COLO668 (cell line): ENCODE results near the gene SDC1.

ENCODE experiments used
- DNase-seq: peaks from one replicate; lab custom pipeline; 2025; ENCODE audit not compliant: unreplicated experiment; lab: John Stamatoyannopoulos, UW

The SDC1 gene

DNA sequence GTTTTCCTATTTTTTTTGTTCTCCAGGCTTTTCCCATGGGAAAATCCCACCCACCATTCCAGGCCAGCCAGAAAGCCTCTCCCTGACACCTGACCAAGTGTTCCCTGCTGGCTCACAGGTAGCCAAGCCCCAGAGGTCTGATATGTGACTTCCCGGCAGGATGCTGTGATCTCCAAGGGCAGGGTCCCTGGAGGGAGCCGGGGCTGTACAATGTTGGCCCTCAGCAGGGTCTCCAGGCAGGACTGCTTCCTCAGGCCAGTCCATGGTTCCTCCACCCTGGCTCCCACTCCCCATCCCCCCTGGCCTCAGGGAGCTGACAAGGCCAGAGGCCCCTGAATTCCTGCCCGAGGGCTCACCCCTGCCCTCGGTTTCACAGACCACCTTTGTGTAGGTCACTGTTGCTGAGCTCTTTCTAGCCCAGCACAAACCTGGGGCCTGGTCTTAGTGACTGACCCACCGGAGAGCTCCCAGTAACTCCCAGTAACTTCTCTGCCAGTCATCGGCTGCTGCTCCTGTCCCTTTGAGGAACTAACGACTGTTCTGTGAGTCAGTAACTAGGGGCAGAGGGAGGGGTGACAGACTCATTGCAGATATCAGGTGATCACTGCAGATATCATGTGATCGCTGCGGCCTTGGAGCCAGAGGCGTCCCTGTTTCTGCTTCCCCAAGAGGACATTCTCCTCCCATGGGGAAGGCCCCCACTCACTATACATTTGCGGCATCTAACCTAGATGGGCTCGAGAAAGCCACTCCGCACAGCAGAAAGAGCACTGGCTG lies 38.7 kb downstream of the SDC1 start:
- DNase-seq = no peak

DNA sequence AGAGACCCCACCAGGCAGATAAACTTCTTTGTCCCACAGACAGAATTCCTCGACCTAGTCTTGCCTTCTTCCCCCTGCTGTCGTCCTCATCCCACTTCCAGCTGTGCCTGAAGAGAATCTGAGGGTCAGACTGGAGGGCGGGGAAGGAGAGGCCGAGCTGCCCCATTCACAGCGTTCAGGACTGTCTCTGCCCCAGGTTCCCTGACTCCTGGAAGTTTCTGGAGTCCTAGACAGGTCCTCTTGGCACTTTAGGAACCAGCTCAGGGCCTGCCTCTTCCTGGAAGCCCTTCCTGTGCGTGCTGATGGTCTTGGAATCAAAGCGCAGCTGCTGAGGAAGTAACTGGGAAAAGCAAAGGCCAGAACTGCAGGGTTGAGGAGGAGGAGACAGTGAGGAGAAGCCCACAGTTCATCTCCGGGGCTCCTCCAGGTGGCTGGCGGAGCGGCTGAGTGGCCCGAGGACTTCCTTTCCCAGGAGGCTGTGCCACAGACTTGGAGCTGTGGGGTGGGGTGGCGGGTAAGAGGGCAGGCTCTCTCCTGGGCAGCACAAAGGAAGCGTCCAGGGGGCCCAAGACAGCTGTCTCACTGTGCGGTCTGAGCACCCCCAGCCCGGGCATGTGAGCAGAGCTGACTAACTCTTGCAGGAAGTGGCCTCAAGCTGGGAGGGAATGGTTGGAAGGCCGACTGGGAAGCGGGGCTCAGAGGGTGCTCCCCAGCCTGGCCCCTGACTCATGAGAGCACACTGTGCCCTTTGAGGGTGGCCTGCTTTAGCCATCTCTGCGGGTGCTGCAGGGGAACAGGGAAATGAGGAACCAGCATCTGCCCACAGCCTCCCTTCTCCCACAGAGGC lies 39.5 kb downstream of the SDC1 start:
- no peak for DNase-seq

DNA sequence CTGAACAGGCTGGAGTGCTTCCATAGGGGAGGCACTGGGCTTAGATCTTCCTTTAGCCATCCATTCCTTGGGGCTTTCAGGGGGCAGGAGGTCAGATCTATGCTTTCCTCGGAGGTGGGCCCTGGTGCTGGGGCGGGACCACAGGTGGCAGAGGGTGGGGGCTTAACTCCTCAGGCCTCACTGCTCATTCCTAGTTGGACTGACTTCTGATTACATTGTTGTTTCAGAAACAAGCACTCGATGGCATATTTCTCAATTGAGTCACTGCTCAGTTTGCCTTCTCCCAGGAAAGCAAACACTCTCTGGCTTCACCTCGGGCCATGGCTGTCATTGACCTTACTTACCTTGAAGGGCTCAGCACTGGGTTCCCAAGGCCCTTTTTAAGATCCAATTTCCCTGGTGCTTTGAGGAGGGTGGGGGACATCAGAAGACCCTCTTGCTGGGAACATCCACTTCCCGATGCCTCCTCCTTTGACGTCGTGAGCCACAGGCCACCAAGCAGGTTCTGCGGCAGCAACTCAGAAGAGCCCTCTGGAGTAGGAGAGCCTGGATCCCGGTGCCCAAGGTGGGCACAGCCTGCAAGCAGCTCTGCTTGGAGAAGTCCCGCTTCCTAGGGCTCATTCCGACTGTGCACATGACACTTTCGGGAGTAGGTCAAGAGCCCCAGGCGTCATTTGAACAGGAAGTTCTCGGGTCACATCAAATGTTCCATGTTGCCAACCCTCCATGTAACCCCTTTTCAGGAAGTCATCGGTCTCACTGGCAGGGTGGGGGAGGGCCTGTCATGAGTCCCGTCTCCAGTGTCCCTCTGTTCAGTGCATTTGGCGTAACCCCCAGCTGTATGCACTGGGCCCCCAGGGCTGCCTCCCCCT lies 40.6 kb downstream of the SDC1 start:
- peak; percentile 15 for DNase-seq

DNA sequence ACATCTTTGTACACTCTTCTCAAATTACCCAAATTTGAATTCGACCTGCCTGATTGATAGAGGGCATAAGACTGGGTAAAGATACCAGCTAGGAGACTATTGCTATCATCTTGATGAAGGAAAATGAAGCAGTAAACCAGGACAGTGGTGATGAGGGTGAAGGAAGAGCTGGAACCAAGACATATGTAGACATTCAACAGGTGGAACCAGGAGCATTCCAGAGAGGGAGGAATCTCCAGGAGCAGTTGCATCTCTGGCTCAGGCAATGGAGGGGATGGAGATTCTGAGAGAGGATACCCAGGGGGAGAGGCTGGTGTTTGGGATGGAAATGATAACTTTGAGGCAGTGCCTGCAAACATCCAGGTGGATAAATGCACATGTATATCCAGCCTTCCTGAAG lies 41.6 kb downstream of the SDC1 start:
- DNase-seq = no peak

DNA sequence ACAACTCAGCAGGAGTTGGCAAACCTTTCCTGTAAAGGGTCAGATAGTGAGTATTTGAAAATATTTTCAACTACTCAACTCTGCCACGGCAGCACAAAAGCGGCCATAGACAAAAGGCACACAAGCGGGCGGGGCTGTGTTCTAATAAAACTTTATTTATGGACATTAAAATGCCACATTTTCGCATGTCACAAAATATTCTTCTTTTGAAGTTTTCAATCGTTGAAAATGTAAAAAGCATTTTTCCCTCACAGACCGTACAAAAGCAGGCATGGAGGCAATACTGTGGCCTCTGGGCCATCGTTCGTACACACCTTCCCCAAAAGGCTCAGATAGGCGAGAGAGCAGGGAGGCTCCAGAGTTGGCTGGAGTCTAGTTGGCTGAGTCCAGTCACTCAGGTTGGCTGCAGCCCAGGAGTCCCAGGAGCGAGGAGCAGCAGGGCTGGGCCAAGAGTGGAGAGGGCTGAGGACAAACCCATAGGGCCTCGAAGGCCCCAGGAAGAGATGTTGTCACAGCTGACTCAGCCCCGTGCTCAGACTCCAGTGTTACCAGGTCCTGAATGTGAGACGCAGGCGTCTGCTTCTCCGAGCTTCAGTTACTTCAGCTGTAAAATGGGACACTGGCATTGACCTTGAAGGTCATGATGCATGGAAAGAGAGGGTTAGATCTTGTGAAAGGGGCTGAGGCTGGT lies 42.5 kb downstream of the SDC1 start:
- no peak for DNase-seq

DNA sequence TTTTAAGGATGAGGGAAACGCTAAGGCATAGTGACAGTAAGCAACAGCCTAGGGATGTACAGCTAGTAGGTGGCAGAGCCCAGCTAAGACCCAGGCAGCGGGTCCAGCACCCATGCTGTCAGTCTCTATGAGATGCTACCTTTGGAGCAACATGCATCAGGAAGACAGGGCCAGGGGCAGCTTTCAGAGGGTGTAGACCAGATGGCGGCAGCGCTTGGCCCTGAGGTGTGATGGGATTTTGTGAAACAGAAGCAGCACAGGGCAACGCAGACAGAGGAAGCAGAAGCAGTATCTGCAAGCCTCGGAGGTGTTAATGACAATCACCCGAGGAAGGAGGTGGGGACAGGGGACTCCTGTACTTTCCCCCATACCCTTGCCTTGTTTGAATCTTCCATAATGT lies 43.2 kb downstream of the SDC1 start:
- no peak for DNase-seq

DNA sequence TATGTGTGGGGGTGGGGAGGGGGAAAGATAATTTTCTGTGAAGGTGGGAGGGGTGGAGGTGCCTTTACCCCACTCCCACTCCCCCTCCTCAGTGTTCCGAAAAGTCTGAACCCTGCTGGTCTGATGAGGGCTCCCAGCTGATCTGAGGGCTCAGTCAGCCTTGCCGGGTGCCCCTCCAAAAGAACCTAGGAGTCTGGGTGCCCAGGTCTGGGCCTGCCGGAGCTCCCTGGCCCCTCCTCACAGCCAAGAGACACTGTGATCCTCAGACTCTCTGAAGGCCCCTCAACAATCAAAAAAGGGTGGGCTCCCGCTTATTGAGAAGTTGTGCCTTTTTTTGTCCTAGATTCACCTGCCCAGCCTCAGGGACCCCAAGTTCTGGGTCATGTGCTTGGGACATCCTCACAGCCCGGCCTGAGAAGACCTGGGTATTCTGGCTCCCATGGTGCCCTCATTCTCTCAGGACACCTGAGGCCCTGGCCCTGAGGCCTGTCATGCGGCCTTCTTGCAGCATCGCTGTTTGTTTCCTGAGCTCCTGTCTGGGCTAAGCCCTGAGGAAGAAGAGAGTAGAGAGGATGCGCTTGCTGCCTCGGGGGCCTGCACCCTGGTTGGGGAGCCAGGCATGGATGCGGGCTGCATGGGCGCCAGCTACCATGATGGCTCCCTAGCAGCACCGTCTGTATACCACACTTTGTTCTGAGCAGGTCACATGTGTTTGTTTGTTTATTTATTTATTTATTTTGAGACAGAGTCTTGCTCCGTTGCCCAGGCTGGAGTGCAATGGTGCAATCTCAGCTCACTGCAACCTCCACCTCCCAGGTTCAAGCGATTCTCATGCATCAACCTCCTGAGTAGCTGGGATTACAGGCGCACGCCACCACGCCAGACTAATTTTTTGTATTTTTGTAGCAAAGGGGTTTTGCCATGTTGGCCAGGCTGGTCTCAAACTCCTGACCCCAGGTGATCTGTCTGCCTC lies 44.0 kb downstream of the SDC1 start:
- no peak for DNase-seq

DNA sequence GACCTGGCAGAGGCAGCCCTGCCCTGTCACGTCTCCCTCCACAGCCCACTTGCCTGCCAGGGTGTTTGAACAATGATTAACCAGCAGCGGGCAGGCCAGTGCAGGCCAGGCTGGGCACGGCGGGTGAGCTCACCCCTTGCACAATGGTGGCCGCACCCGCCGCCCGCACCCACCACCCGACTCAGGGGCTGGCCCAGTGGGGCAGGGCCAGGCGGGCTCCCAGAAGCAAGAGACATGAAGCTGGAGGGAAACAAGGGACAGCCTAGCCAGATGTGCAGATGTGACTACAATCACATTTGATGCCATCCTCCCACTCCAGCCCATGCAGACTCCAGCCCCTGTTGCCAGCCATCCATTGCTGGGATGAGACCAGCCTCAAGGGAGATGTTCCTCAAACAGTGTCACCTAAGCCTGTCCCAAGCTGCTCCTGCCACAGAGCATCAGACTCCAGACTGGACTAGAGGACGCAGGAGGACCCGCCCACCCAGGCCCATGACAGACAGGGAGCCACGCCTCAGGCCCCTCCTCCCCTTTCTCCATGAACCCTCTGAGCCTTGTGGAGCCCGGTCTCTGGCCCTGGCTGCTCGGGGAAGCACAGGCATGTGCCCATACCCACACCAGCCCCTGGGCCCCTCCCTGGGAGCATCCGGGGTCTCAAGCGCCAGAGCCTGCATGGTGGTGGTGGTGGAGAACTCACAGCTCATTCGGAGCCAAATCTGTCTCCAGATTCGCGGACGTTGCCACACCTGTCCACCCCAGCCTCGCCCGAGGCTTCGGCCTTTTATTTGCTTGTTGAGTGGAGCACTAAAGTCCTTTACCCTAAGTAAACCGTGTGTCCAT lies 45.0 kb downstream of the SDC1 start:
- peak; percentile 91 for DNase-seq

DNA sequence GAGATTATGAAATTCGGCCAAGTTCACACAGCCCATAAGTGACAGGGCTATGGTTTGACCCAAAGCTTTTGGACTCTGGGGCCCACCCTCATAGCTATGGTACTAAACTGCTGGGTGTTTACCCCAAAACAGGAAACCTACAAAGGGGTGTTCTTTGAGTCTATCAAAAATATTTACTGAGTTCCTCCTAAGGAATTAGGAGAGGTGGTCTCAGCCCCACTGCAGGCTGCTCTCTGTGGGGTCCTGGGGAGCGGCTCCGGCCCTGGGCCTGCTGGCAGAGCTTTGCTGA lies 45.5 kb downstream of the SDC1 start:
- DNase-seq = no peak

DNA sequence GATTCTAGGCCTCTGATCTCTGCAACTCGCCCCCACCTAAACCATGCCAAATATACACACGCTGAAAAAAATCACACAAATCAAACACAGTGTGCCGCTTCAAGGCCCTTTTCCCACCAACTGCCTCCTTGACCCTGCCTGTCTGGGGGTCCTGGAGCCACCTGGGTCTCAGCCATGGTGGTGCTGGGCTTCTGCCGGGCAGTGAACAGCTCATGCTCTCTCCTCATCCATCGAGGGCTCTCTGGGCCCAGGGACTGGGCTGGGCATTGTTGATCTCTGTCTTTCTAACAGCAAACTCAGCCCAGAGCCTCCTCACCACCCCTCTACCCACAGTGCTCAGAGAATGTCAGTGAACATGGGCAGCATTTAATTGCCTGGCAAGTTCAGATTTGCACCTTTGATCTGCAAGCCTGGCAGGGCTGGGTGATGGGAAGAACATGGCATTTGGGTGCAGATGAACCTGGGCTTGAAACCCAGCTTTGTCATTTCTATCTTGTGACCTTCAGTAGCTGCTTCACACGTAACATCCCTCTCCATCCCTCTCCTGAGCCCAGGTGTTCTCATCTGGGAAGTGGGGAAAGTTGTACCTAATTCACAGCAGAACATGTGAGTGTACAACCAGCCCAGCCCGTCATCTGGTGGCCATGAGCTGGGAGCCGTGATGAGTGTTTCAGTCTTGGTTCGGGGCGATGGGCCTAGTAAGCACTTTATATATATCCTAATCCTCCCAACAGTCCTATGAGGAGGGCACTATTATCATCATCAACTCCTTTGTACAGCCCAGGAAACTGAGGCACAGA lies 46.1 kb downstream of the SDC1 start:
- DNase-seq = no peak

DNA sequence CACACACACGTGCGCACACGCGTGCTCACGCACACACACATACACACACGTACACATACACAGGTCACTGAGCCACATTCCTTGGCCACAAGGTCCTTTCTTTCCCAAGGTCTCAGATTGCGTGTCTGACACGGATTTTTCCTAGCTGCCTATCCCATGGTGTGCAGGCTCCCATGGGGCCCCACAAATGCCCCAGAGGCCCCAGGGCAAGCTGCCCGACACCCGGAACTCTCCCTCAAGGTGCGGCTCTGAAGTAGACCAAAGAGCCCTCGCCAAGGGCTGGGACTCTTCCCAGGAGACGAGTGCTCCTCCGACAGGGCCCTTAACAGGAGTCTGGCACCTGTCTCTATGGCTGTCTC lies 46.7 kb downstream of the SDC1 start:
- no peak for DNase-seq

DNA sequence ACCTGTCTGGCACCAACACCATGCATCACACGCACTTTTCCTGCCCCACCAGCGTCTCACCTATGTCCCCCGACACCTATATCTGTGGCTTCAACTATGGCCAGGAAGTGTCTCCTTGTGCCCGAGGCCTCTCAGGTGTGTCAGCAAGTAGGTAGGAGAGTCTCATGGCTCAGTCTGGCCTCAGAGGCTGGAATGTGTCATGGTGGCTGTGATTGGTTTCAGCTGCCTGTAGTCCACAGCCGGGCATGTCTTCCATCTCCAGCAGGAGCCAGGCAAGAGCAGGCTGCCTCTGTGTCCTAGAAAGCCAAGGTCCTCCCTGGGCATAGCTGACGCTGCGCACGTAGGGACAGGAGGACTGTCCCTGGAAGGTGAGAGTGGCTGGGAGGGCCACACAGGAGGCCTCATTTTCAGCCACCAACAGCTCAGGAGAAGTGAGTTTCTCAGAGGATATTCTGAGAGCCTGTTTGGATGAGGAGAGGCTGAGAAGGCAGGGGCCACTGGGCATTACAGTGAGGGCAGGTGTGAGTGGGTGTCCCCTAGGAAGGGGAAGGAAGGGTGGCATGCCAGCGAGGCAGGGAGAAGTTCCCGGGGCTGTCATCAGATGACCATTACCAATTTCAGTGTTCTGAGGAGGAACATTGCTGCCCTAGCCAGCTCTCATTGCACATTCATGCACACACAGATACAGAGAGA lies 47.2 kb downstream of the SDC1 start:
- DNase-seq = no peak

DNA sequence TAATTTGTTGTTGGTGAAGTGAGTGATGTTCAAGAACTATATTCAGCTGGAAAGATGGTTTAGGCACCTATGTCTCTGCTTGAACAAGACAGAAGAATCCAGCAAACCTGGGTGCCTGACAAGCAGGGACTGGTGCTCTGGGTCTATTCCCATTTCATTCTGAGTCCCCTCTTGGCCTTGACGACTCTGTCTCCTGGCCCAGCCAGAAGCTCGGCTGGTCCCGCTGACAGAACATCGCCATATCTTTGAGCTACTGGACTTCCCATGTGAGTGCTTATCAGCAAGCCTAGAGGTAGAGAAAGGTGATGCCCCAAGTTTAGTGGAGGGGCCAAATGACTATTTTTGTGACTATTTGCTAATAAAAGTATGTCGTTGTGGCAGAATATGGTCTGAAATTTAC lies 48.2 kb downstream of the SDC1 start:
- no peak for DNase-seq

DNA sequence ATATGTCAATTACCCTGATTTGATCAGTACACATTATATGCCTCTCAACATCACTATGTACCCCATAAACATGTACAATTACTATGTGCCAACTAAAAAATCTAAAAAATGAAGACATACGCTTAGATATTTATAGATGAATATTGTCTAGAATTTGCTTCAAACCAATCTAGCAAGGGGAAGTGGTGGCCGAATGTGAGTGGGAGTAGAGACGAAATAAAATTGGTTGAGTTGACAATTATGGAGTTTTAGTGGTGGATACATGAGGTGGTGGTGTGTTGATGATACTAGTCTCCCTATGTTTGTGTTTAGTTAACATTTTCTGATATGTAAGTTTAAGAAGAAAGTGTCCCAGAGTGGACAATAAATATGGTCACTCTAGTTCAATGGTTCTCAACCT lies 49.0 kb downstream of the SDC1 start:
- DNase-seq = no peak

DNA sequence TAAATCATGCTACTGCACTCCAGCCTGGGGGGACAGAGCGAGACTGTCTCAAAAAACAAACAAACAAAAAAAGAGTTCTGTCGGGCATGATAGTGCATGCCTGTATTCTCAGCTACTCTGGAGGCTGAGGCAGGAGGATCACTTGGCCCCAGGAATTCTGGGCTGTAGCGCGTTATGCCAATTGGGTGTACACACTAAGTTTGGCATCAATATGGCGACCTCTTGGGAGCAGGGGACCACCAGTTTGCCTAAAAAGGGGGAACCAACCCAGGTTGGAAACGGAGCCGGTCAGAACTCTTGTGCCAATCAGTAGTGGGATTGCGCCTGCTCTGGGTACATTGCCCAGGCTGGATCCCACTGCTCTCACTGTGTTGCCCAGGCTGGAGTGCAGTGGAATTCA lies 49.7 kb downstream of the SDC1 start:
- no peak for DNase-seq

DNA sequence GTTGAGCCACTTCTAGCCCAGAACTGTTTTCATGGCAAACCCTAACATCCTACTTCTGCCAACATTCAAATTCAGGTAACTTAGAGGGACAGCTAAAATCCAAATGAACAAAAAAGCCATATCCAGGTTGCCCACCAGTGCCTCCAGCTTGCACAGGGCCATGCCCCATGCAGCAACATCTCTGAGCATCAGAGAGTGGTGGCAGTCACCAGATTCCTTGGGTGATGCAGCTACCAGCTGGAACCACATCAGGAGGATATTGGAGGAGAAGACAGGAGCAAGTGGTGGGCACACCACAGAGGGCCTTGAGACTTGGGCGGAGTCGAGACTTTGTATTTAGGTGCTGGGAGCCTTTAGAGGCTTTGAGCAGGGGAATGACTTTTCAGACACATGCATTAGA lies 50.5 kb downstream of the SDC1 start:
- no peak for DNase-seq

DNA sequence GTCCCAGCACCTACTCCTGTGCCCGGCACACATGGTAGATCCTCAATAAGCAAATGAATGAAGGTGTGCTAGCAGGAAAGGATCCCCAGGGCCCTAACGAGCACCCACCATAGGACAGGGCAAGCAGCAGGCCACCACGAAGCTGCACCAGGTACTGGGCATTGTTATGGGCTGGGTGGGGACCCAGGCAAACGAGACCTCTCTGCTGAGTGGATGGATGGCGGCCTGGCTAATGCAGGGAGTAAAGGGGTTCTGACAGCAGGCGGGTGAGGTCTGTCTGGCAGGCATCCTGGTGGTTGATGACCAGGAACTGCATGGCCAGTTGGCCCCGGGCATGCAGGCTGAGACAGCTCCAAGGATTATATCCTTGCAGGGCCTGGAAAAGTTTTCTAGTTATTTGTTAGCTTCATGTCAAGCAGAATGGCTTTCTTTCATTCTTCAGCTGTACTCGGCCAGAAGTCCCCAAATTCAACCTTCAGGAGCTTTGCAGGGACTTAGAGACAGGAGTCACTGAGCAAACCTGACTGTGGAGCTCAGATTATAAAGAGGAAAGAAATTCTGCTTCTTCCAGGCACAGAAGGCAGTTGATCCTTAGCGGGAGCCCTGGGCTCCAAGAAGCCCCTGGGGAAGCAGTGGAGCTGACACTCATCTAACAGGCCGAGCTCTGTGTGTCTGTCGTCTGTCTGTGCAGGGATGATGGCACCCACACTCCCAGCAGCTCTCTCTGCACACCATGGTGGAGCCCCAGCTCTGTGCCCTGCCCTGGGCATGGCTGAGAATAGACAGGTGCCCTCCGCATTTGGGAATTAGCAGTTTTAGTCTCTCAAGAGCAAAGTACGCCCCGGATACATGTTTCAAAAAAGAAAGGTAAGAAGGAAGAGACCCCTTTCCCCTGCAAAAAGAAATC lies 51.2 kb downstream of the SDC1 start:
- no peak for DNase-seq
